ENCODE results near the gene SCMH1.

DNA sequence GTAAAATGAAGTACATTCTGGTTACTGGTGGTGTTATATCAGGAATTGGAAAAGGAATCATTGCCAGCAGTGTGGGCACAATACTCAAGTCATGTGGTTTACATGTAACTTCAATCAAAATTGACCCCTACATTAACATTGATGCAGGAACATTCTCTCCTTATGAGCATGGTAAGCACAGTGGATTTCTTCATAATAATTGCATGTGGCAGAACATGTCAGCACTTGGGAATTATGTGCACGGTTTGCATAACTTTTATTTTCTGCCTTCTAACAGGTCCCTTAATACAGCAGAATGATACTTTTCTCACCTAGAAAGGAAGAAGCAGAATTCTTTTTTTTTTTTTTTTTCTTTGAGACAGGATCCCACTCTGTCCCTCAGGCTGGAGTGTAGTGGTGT, 258.8 kb downstream of the SCMH1 start:
- no peak for TF ChIP-seq RAD21 (IDR thresholded peaks at IDR 0.05; ENCODE audit: low read depth)
- no peak for TF ChIP-seq MAX (IDR thresholded peaks at IDR 0.05)
- no peak for TF ChIP-seq ZBTB7A (IDR thresholded peaks at IDR 0.05; ENCODE audit: low read depth)
- no peak for TF ChIP-seq CREB1 (IDR thresholded peaks at IDR 0.05; ENCODE audit: low read depth)
- no peak for TF ChIP-seq TAF1 (IDR thresholded peaks at IDR 0.05; ENCODE audit: low read depth)
- no peak for TF ChIP-seq TCF12 (IDR thresholded peaks at IDR 0.05; ENCODE audit: low read depth)
- TF ChIP-seq EP300 (IDR thresholded peaks at IDR 0.05; ENCODE audit: borderline replicate concordance), result no peak
- TF ChIP-seq, protein P1, sequence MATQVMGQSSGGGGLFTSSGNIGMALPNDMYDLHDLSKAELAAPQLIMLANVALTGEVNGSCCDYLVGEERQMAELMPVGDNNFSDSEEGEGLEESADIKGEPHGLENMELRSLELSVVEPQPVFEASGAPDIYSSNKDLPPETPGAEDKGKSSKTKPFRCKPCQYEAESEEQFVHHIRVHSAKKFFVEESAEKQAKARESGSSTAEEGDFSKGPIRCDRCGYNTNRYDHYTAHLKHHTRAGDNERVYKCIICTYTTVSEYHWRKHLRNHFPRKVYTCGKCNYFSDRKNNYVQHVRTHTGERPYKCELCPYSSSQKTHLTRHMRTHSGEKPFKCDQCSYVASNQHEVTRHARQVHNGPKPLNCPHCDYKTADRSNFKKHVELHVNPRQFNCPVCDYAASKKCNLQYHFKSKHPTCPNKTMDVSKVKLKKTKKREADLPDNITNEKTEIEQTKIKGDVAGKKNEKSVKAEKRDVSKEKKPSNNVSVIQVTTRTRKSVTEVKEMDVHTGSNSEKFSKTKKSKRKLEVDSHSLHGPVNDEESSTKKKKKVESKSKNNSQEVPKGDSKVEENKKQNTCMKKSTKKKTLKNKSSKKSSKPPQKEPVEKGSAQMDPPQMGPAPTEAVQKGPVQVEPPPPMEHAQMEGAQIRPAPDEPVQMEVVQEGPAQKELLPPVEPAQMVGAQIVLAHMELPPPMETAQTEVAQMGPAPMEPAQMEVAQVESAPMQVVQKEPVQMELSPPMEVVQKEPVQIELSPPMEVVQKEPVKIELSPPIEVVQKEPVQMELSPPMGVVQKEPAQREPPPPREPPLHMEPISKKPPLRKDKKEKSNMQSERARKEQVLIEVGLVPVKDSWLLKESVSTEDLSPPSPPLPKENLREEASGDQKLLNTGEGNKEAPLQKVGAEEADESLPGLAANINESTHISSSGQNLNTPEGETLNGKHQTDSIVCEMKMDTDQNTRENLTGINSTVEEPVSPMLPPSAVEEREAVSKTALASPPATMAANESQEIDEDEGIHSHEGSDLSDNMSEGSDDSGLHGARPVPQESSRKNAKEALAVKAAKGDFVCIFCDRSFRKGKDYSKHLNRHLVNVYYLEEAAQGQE (IDR thresholded peaks at IDR 0.05; ENCODE audit: low read depth), result no peak
- no peak for TF ChIP-seq NFIC (IDR thresholded peaks at IDR 0.05)
- no peak for TF ChIP-seq EGR1 (IDR thresholded peaks at IDR 0.05)
- TF ChIP-seq YY1 (IDR thresholded peaks at IDR 0.05; ENCODE audit: low read depth), result no peak
